NCI-H187 treated with DMSO at 0.1 percent for 48 hours (cell line): ENCODE results near the gene CCDC85C.

Experiments
- DNase-seq: peaks from one replicate; lab custom pipeline; 2025; lab: John Stamatoyannopoulos, UW

The CCDC85C gene

DNA sequence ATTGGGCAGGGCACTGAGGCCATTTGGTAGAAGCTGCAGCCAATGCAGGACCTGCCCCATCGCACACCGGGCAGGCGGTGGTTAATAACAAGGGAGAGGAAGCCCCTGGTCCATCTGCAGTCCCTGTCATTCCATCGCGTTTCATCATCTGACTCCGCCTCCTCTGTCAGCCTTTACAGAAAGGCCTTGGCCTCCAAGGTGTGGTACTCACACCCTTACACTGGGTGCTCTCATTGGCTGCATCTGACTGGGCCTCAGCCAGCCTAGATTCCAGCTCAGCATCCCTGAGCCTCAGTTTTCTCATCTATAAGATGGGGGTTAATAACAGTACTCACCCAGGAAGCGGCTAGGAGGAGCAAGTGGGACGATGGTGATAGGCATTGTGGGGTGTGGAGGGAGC, 26.2 kb upstream of the CCDC85C start:
- DNase-seq = no peak

DNA sequence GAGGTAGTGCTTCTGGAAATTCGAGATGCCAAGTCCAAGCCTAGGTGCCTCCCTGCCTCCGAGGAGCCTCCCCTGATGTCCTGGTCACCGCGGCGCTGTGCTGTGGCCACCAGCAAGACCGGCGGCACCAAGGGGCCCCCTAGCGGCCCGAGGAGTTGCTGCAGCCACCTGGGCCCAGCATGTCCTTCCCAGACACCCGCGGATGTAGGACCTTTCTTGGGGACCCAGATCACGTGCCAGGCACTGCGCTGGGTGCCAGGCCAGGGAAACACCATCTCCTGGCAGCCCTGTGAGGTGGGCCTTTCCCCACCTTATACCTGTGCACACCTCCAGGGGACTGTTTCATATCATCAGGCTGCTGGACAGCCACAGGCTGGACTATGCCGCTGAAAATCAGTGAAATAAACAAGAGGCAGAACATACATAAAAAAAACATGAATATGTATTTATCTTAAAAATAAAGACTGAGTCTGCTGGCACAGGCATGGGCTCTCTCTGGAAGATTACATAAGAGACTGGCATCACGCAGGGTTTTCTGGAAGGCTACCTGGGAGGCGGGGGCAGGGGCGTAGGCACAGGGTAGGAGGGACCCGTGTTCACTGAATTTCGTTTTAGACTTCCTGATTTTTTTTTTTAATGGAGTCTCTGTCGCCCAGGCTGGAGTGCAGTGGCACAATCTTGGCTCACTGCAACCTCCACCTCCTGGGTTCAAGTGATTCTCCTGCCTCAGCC, 25.0 kb upstream of the CCDC85C start:
- no peak for DNase-seq

DNA sequence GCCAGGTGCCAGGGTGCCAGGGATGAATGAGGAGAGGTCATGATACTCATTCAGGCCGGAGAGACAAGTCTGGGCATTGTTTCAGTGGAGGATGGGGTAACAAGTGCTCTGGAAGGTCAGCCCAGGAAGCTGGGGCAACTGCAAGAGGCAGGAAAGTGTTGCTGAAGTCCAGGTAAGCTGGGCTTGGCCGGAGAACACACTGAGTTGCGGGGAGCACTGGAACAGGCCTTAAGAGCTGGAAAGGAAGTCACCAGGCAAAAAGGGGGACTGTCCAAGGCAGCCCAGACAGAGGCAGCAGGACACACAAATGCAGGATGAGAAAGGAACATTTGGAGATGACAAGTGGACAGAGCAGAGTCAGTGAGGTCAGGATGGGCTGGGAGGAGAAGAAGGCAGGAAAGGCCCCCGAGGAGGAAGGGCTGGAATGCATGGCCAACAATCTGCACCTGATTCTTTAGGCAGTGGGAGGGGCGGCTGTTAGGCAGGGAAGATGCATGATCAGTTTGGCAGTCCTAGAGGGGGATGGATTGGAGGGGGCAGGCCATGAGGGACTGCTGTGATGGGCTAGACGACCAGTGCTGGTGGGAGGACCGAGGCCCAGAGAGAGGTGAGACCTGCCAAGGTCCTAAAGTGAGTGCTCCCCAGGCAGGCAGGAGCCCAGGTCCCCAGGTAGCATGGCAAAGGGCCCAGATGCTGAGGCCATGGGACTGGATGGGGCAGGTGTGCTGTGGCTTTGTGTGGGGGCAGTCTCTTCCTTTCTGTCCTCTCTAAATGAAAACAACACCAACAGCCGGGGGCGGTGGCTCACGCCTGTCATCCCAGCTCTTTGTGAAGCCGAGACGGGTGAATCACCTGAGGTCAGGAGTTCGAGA, 23.7 kb upstream of the CCDC85C start:
- no peak for DNase-seq

DNA sequence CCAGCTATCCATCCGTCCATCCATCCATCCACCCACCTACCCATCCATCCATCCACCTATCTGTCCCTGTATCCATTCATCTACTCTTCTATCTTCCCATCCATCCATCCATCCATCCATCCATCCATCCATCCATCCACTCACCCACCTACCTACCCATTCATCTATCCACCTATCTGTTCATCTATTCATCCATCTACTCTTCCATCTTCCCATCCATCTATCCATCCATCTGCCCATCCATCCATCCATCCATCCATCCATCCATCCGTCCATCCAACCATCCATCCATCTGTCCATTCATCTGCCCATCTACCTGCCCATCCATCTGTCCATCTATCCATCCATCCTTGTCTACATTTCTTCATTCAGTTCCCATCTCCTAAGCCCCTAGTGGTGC, 23.1 kb upstream of the CCDC85C start:
- DNase-seq = no peak

DNA sequence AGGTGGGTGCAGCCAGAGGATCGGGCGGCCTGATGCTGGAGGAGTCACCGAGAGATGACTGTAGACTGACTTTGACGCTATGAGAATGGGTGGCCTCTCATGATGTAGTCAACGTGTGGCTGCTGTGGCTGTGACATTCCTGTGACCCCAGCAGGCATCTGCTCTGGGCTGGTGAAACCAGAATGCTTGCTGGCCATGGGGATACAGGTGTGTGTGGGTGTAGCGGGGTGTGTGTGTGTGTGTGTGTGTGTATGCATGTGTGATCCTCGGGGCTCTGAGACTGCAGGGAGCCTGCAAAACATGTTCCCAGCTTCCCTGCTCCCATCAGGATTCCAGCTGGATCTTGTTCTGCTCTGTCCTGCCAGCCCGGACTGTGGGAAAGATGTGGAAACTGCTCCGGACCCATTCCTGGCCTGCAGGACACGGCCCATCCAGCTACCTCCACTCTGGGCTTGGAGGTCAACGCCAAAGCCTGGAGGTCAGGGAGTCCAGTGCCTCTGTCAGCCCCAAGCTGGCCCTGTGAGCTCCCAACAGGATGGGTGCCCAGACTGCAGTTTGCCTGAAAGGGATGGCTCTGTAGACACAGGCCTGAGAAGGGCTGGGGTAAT, 22.1 kb upstream of the CCDC85C start:
- no peak for DNase-seq

DNA sequence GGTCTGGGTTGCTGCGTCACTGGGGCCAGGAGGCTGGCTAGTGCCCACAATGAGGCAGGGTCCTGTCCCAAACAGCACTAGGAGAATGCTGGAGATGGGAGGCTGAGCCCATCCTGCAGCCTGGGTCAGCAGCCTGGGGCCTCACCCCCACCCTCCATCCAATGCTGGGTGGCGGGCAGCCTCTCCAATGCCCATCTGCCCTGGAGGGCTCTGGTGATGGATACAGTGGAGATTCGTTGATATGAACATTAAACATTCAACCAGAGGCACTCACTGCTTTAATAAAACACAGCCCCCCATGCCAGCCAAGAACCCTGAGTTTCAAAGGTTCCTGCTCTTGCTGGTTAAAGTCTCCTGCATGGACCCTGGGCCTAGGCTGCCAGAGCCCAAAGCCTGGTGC, 21.5 kb upstream of the CCDC85C start:
- DNase-seq = no peak

DNA sequence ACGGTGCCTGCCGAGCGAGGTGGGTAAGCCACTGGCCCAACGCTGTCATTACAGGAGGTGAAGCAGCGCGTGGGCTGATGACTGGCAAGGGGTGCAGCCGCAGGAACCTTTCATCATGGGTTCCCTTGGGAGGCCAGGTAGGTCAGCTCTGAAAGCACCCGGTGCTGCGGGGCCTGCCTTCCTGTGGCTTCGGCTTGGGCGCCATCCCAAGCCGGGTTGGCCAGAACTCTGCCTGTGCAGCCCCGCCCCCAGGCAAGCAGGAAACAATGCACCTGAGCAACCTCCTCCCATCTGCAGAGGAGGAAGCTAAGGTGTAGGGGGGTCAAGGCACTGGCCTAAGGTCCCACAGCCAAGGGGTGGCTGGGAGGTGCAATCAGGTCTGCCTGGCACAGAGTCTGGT, 21.0 kb upstream of the CCDC85C start:
- no peak for DNase-seq

DNA sequence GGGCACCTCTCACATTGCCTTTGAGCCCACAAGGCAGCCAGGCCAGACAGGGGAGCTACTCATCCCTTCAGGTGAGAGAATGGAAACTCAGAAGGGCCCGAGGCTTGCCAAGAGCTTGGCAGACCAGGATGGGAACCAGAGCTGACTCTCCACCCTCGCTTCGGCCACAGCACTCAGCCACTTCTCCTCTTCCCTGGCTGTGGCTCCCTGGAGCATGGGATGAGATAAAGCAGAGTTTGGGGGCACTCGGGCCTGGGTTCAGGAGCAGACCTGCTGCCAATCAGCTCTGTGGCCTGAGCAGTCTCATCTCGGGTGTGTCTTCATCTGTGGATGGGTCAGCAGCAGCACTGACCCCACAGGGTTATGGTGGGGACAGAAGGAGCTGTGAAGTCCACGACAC, 20.0 kb upstream of the CCDC85C start:
- DNase-seq = no peak

DNA sequence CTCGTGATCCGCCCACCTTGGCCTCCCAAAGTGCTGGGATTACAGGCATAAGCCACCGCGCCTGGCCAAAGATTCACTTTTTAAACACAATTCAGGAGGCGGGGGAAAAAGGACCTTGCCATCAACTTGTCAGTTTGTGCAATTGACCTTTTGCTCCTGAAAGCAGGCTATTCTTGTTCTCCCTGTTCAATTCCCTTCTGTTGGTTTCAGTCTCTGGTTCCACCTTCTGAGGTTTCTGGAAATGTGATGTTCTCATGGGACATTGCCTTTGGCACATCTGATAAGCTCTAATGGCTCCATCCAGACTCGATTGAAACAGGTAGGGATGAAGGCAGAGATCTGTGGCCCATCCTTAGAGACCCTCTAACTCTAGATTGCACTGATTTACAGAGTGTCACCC, 17.9 kb upstream of the CCDC85C start:
- DNase-seq = no peak

DNA sequence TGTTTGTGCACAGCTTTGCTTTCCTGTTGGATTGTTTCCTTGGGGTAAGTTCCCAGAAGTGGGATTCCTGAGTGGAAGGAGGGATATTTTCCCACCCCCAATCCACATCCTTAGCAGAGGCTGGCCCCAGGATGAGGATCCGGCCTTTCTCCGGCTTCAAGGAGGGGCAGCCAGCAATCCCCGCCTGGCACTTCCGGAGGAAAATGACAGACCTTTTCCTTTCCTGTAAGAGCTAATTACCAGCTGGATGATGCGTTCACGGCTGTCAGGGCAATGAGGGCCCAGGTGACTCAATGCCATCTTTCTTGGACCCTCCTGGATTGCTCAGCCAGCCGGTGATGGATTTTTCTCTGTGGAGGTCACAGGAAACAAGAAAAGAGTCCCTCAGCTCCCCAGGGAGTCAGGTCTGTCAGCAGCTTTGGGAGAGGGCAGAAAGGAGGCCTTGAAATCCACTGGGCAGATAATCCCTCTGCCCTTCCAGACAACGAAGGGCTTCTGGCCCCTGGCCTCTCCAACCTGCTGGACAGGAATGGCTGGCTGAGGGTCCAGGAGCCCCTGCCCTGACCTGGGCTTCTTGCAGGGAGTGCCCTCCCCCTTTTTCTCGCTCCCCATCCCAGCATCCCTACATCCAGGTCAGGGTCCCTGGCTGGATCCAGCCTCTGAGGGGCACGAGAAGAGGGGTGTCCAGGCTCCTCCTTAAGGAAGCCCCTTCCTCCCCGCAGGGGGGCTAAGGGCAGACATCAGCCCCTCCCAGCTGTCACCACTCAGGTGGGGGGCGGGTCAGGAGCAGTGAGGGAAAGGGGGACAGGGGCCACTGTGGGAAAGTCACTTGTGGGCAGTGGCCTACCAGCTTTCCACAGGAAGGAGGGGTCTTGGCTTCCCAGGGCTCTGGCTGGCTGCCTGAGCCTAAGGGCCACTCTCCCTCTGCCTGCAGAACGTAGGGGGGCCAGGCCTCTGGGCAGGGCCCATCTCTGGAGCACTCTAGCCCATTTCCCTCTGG, 16.1 kb upstream of the CCDC85C start:
- no peak for DNase-seq

DNA sequence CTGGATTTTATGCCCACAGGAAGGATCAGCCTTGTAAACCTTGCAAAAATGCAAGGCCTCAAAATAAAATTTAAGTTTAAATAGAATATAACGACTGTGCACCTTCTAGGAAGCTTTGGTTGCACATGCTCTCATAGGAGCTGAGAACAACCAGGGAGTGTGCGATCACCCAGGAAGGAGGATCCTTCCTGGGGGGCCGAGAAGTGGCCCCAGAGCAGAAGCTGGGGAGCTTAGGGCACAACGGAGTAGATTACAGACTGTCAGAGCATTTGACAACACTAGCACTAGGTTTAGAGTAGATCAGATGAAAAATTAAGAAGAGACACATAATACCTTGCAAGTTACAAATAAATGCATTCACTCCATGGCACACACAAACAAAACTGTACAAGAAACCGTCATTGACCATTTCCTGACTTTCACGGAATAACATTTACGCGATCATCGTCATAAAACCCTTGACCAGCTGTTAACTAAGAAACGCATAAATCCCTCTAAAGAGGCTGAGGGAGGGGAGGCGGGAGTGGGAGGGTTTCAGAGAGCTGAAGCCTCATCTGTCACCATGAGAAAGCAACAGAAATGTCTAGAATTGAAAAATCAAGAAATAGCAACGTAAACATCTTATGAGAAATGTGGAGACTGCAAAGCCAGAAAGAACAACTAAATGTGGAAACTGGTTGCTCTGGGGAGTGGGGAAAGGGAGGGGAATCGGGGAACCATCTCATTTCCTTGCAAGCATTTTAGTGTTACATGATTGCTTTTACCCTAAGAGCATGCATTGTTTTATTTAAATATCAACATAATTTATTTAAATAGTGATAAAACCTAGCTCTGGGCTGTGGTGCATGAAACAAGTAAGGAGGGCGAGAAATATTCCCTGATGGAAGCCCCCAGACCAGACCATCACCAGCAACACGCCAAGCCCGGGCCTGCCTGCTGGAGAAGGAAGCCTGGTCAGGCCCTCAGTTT, 13.1 kb upstream of the CCDC85C start:
- DNase-seq = no peak

DNA sequence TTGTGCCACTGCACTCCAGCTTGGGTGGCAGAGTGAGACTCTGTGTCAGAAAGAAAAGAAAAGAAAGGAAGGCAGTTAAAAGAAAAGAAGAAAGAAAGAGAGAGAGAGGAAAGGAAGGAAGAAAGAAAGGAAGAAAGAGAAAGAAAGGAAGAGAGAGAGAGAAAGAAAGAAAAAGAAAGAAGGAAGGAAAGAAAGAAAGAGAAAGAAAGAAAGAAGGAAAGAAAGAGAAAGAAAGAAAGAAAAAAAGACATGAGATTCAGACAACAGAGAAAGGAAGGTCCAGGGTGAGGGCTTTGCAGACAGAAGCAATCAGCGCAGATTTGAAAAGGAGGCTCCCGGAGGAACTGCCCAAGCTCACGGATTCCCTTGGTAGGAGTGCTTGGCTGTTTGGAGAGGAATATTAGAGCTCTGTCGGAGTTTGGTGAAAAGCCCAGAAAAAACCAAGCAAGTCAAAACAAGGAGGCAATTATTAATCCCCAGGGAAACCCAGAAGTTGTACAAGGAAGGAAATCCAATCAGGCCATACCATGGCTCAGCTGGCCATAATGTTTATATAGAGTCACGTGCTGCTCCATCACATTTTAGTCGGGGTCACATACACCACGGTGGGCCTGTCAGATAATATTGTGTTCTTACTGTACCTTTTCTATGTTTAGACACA, 11.6 kb upstream of the CCDC85C start:
- DNase-seq = no peak

DNA sequence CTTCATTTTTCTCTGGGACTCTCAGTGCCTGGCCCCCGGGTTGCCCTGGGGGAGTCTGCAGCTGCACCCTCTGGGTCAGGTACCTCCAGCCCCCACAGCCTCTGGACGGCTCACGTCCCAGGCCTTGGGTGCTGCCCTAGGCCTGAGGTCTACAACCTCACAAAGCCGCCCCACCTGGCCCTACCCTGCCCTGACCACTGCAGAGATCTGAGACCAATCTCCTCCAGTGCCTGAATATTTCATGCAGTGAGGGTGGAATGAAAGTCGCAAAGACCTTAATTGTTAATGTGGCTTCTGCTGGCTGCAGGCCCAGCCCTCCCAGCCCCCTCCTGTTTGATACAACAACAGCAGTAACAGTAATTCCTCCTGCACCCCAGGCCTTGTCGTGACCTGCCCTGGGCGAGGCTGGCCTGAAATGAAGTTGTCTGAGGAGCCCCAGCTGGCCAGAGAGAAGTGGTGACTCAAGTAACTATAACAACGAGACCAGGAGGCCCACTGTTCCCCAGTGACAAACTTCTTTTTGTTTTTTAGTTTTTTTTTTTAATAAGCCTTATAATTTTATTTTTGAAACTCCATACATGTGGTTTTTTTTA, 8.8 kb upstream of the CCDC85C start:
- no peak for DNase-seq

DNA sequence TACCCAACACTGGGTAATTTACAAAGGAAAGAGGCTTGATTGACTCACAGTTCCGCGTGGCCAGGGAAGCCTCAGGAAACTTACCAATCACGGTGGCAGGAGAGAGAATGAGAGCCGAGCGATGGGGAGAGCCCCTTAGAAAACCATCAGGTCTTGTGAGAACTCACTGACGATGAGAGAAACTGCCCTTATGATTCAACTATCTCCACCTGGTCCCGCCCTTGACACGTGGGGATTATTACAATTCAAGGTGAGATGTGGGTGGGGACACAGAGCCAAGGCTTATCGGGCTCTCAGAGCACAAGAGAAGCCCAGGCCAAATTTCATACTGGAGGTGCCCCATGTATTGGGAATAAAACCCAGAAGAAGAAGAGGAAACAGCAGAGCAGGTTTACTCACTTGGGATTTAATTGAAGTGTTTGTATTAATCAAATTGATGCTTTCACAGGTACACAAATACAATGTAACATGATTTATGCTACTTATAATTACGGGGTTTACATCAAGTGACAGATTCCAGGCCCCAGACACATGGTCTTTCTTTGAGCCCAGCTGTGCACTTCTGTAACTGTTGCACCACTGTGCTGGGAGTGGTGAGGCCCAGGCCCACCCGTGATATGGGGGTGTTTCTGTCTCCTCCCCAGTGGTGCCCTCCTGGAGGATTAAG, 8.2 kb upstream of the CCDC85C start:
- DNase-seq = no peak

DNA sequence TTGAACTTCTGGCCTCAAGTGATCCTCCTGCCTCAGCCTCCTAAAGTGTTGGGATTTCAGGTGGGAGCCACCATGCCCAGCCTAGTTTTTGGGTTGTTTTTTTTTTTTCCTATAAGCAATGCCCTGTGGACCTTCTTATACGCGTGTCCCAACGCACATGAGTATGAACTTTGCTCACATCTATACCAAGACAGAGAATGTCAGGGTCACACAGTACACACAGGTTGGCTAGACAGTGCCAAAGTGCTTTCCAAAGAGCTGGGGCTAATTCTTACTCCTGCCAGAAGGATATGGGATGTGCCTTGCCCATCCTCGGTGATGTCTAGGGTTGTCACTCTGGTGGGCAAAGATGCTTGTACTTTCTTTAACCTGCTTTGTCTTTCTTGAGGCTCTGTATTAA, 7.6 kb upstream of the CCDC85C start:
- no peak for DNase-seq

DNA sequence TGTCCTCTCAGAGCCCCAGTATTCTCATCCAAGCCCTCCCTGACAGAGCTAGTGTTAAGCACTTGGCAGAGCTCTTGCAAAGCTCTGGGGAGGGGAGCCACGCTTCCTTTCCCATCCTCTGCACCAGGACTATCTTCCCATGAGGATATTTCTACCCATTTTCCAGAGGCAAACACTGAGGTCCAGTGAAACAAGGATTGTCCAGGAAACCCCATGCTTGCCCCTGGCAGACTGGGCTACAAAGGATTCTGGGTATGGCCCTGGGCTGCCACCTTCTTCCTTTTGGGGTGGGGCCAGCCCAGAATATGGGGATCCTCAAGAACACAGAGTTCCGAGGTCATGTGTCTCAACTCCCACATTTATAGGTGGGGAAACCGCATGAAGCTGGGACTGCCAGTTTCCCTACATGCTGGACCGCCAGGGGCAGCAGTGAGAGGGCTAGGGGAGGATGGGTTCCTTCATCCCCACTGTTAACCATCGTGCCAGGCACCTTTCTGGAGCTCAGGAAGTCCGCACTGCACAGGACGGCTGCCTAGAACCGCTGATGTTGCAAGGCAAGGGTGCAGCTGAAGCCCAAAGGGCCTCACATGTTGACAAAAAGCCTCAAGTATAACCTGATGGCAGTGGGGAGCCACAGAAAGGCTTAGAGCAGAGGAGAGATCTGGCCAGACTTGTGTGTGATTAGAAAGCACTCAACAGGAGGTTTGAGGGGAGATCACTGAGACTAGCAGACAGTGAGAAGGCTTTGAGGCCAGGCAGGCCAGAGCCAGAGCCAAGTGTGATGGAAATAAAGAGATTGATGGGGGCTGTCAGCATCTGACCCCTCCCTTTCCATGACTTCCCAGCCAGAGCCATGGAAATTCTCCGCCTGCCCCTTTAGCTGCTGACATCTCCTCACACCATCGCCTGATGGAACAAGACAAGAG, 5.5 kb upstream of the CCDC85C start:
- no peak for DNase-seq

DNA sequence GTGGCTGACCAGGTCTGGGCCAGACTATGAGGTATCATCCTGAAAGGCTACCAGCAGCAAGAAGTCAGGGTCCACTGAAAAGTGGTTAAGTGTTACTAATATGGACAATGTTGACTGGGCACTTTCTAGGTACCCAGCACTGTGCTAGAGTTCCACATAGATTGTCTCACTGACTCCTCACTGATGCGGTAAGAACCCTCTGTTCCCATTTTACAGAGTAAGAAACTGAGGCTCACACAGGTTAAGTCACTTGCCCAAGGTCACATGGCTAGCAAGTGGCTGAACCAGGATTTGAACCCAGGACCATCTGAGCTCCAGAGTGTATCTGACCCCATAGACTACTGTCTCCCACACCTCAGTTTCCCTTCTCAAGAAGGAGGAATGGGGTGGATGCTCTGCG, 4.6 kb upstream of the CCDC85C start:
- DNase-seq = no peak

DNA sequence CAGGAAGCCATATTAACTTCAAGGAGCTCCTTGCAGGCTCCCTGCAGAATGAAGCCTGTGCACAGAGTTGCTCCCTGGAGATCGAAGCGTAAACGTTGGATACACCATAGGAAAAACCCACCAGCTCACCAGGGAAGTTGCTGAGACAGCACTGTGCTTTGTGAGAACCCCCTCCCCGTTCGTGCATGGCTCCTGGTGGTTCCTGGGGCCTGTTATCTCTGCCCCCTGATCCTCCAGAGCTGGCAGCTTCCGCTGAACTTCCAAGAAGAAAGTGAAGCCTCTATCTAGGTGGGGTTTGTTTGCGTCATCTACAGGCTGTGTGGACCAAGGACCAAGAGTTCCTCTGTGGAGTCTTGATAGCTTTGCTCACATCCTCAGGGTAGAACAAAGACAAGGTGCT, 2.4 kb upstream of the CCDC85C start:
- DNase-seq = no peak
